Measurements from ENCODE around the gene NCOA7. TPM values are rescaled to one million over a fixed set of nuclear protein-coding genes. Genes with fewer than 3 reads are reported as not detected.

NCOA7 gene
- total and polyA plus RNA-seq, 4 donors = 8.6 to 40.9 (median 17.6) TPM

DNA sequence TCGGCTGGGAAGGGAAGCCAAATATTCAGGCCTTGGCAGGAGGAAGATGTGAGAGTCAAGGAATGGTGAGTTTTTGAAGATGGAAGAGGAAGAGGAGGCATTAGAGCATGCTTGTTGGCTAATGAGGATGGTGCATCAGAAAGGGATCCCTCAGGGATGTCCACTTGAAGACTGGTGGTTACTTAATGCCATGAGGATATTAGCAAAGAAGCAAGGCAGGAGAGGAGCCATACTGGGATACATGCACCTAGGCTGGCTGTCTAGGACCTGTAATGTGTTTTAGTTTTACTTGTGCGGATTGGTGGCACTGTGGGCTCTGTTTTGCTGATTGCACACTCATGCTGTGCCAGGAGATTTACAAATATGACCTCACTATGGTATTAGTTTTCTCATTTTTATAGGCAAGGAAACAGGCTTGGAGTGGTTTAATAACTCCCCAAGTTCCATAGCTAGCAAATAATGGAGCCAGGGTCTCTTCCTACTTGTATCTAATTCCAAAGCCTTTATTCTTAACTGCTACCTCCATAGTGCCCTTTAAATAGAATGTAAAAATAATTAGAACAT lies 37.8 kb downstream of the NCOA7 start:
- Histone ChIP-seq H3K4me3 (ENCODE audit: low read depth in 1 of 3, low read length in 3 of 3) (no peak overlapping the region), H3K9me3 (ENCODE audit: control insufficient read depth in 4 of 4, low read length in 3 of 4) (no peaks in the 10 kb centered on the region), H3K4me1 (ENCODE audit: control insufficient read depth in 4 of 4, insufficient read depth in 4 of 4, low read length in 3 of 4) (peaks cover 0 to 1% (median under 1%) of the 10 kb centered on the region in 4 donors), H3K27ac (ENCODE audit: low read depth in 1 of 2, low read length in 2 of 2) (no peak overlapping the region), H3K27me3 (ENCODE audit: control insufficient read depth in 4 of 4, insufficient read depth in 4 of 4, low read length in 3 of 4) (no peaks in the 10 kb centered on the region), H3K9ac (ENCODE audit: low read depth in 1 of 2, low read length in 2 of 2) (no peak overlapping the region), H3K36me3 (ENCODE audit: control insufficient read depth in 4 of 4, insufficient read depth in 3 of 4, low read depth in 1 of 4, low read length in 3 of 4) (no peaks in the 10 kb centered on the region)
- 94% methylated on average over 2 of the region's 2 CpGs for WGBS
- DNase-seq (ENCODE audit: low spot score) = no peak
- TF ChIP-seq RXRA (IDR thresholded peaks at IDR 0.05) (no peak), EGR1 (IDR thresholded peaks at IDR 0.05; ENCODE audit: low read depth in 2 of 2) (no peak), RAD21 (IDR thresholded peaks at IDR 0.05) (no peak), TAF1 (conservative IDR thresholded peaks at IDR 0.05) (no peak), SP1 (IDR thresholded peaks at IDR 0.05) (no peak), ATF3 (IDR thresholded peaks at IDR 0.05) (no peak), YY1 (IDR thresholded peaks at IDR 0.05) (no peak), GABPA (IDR thresholded peaks at IDR 0.05 in 1 of 2, conservative IDR thresholded peaks at IDR 0.05 in 1 of 2) (no peak), FOXA2 (IDR thresholded peaks at IDR 0.05) (no peak), ZBTB33 (IDR thresholded peaks at IDR 0.05) (no peak), NR2F2 (IDR thresholded peaks at IDR 0.05) (no peak)
- TF ChIP-seq, protein P1, sequence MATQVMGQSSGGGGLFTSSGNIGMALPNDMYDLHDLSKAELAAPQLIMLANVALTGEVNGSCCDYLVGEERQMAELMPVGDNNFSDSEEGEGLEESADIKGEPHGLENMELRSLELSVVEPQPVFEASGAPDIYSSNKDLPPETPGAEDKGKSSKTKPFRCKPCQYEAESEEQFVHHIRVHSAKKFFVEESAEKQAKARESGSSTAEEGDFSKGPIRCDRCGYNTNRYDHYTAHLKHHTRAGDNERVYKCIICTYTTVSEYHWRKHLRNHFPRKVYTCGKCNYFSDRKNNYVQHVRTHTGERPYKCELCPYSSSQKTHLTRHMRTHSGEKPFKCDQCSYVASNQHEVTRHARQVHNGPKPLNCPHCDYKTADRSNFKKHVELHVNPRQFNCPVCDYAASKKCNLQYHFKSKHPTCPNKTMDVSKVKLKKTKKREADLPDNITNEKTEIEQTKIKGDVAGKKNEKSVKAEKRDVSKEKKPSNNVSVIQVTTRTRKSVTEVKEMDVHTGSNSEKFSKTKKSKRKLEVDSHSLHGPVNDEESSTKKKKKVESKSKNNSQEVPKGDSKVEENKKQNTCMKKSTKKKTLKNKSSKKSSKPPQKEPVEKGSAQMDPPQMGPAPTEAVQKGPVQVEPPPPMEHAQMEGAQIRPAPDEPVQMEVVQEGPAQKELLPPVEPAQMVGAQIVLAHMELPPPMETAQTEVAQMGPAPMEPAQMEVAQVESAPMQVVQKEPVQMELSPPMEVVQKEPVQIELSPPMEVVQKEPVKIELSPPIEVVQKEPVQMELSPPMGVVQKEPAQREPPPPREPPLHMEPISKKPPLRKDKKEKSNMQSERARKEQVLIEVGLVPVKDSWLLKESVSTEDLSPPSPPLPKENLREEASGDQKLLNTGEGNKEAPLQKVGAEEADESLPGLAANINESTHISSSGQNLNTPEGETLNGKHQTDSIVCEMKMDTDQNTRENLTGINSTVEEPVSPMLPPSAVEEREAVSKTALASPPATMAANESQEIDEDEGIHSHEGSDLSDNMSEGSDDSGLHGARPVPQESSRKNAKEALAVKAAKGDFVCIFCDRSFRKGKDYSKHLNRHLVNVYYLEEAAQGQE (IDR thresholded peaks at IDR 0.05) = no peak

GRCh38 chr6:125829433-125829832 lies 38.7 kb downstream of the NCOA7 start:
- Histone ChIP-seq H3K9me3 (ENCODE audit: control insufficient read depth in 4 of 4, low read length in 3 of 4) (no peaks in the 10 kb centered on the region), H3K4me3 (ENCODE audit: low read depth in 1 of 3, low read length in 3 of 3) (no peak overlapping the region), H3K27me3 (ENCODE audit: control insufficient read depth in 4 of 4, insufficient read depth in 4 of 4, low read length in 3 of 4) (no peaks in the 10 kb centered on the region), H3K27ac (ENCODE audit: low read depth in 1 of 2, low read length in 2 of 2) (no peak overlapping the region), H3K4me1 (ENCODE audit: control insufficient read depth in 4 of 4, insufficient read depth in 4 of 4, low read length in 3 of 4) (no peaks in the 10 kb centered on the region), H3K9ac (ENCODE audit: low read depth in 1 of 2, low read length in 2 of 2) (no peak overlapping the region), H3K36me3 (ENCODE audit: control insufficient read depth in 4 of 4, insufficient read depth in 3 of 4, low read depth in 1 of 4, low read length in 3 of 4) (no peaks in the 10 kb centered on the region)
- DNase-seq (ENCODE audit: low spot score) = no peak
- TF ChIP-seq NR2F2 (IDR thresholded peaks at IDR 0.05) (no peak), RXRA (IDR thresholded peaks at IDR 0.05) (no peak), ATF3 (IDR thresholded peaks at IDR 0.05) (no peak), SP1 (IDR thresholded peaks at IDR 0.05) (no peak), ZBTB33 (IDR thresholded peaks at IDR 0.05) (no peak), GABPA (IDR thresholded peaks at IDR 0.05 in 1 of 2, conservative IDR thresholded peaks at IDR 0.05 in 1 of 2) (no peak), MAX (IDR thresholded peaks at IDR 0.05) (no peak), HNF4G (IDR thresholded peaks at IDR 0.05) (no peak)
- 75% methylated on average over 4 of the region's 4 CpGs for WGBS

Data from liver (tissue), 9 donors.